Measurements from ENCODE around the gene VSIG2. TPM values are rescaled to one million over a fixed set of nuclear protein-coding genes. Genes with fewer than 3 reads are reported as not detected.

VSIG2 gene
- total RNA-seq, 1 experiment from 2014 or later: not detected

GRCh38 chr11:124749912-124750311 lies 2.1 kb downstream of the VSIG2 start:
- CTCF ChIA-PET: interaction anchor here (0.6 to 2.2 kb wide), 2 partner anchors 9 to 126 kb away, joined by 7 read pairs; no protein-coding TSS in a partner anchor
- no peak for TF ChIP-seq CTCF (IDR thresholded peaks at IDR 0.05; ENCODE audit: unreplicated experiment)
- DNase-seq: no peak
- no peak overlapping the region for H3K27ac Mint-ChIP-seq (ENCODE audit: unreplicated experiment)
- H3K27me3 Mint-ChIP-seq (ENCODE audit: unreplicated experiment): no peaks in the 10 kb centered on the region
- H3K4me3 Mint-ChIP-seq (ENCODE audit: low read depth, unreplicated experiment): no peak overlapping the region
- intact Hi-C loops (cut with micrococcal nuclease; ENCODE audit: unreplicated experiment): no loop called here
- H3K36me3 Mint-ChIP-seq (ENCODE audit: insufficient read depth, unreplicated experiment): peaks cover 29% of the 10 kb centered on the region
- no TSS peak for BruUV-seq (replicated peaks)
- H3K9me3 Mint-ChIP-seq (ENCODE audit: low read depth, unreplicated experiment): no peaks in the 10 kb centered on the region
- peaks cover 29% of the 10 kb centered on the region for H3K4me1 Mint-ChIP-seq (ENCODE audit: low read depth, unreplicated experiment)

- Mint-ChIP-seq H3K36me3 (ENCODE audit: insufficient read depth, unreplicated experiment) (peaks cover 28% of the 10 kb centered on the region), H3K4me3 (ENCODE audit: low read depth, unreplicated experiment) (peak overlapping the region; percentile 24), H3K4me1 (ENCODE audit: low read depth, unreplicated experiment) (peaks cover 17% of the 10 kb centered on the region), H3K27me3 (ENCODE audit: unreplicated experiment) (no peaks in the 10 kb centered on the region), H3K27ac (ENCODE audit: unreplicated experiment) (peak overlapping the region; percentile 33), H3K9me3 (ENCODE audit: low read depth, unreplicated experiment) (no peaks in the 10 kb centered on the region)
- intact Hi-C loops (cut with micrococcal nuclease; ENCODE audit: unreplicated experiment): no loop called here
- BruUV-seq (replicated peaks): no TSS peak
- no peak for TF ChIP-seq CTCF (IDR thresholded peaks at IDR 0.05; ENCODE audit: unreplicated experiment)
- DNase-seq: no peak
- CTCF ChIA-PET: interaction anchor here (1.0 to 2.2 kb wide), 4 partner anchors 8 to 17 kb away, joined by 3 to 7 read pairs (median 4); partner anchors contain the start of gene NRGN
Observed at GRCh38 chr11:124748481-124749343, 3.3 kb downstream of the VSIG2 start.

- intact Hi-C loops (cut with micrococcal nuclease; ENCODE audit: unreplicated experiment): no loop called here
- BruUV-seq (replicated peaks): no TSS peak
- H3K27me3 Mint-ChIP-seq (ENCODE audit: unreplicated experiment): no peaks in the 10 kb centered on the region
- CTCF ChIA-PET: interaction anchor here (1.0 to 2.2 kb wide), 3 partner anchors 7 to 10 kb away, joined by 3 to 7 read pairs (median 6); partner anchors contain the start of gene NRGN
- peak overlapping the region; percentile 33 for H3K27ac Mint-ChIP-seq (ENCODE audit: unreplicated experiment)
- peaks cover 16% of the 10 kb centered on the region for H3K4me1 Mint-ChIP-seq (ENCODE audit: low read depth, unreplicated experiment)
- no peak for DNase-seq
- peaks cover 23% of the 10 kb centered on the region for H3K36me3 Mint-ChIP-seq (ENCODE audit: insufficient read depth, unreplicated experiment)
- H3K4me3 Mint-ChIP-seq (ENCODE audit: low read depth, unreplicated experiment): no peak overlapping the region
- no peak for TF ChIP-seq CTCF (IDR thresholded peaks at IDR 0.05; ENCODE audit: unreplicated experiment)
- no peaks in the 10 kb centered on the region for H3K9me3 Mint-ChIP-seq (ENCODE audit: low read depth, unreplicated experiment)
Observed at GRCh38 chr11:124748100-124748418, 4.0 kb downstream of the VSIG2 start.

GRCh38 chr11:124747406-124748099 lies 4.5 kb downstream of the VSIG2 start:
- DNase-seq: no peak

More at GRCh38 chr11:124747406-124748099, 4.5 kb downstream of the VSIG2 start:
- H3K27me3 Mint-ChIP-seq (ENCODE audit: unreplicated experiment): no peaks in the 10 kb centered on the region
- TF ChIP-seq CTCF (IDR thresholded peaks at IDR 0.05; ENCODE audit: unreplicated experiment): no peak
- no peaks in the 10 kb centered on the region for H3K9me3 Mint-ChIP-seq (ENCODE audit: low read depth, unreplicated experiment)
- peak overlapping the region; percentile 87 for H3K4me3 Mint-ChIP-seq (ENCODE audit: low read depth, unreplicated experiment)
- intact Hi-C loops (cut with micrococcal nuclease; ENCODE audit: unreplicated experiment): loop anchor here (2.0 kb wide), 1 partner anchor 15 kb away; the partner anchor contains the start of gene ESAM
- H3K27ac Mint-ChIP-seq (ENCODE audit: unreplicated experiment): no peak overlapping the region
- peaks cover 16% of the 10 kb centered on the region for H3K4me1 Mint-ChIP-seq (ENCODE audit: low read depth, unreplicated experiment)
- CTCF ChIA-PET: interaction anchor here (1.0 to 2.2 kb wide), 3 partner anchors 11 to 129 kb away, joined by 5 to 13 read pairs (median 7); partner anchors contain the start of gene ESAM
- H3K36me3 Mint-ChIP-seq (ENCODE audit: insufficient read depth, unreplicated experiment): peaks cover 23% of the 10 kb centered on the region
- TSS peak; percentile 39 for BruUV-seq (replicated peaks)
